Neural progenitor cell (in vitro differentiated cells): Measurements from ENCODE around the gene DBR1. TPM values are rescaled to one million over a fixed set of nuclear protein-coding genes. Genes with fewer than 3 reads are reported as not detected.

Source experiments
- DNase-seq: peaks from one replicate; pipeline ENCODE4 v3.0.0-alpha.2; 2016; ENCODE audit warnings: low spot score
- H2AFZ ChIP-seq: fragments of 200-600 bp; sonication (generic); replicated peaks from 2 replicates; pipeline ENCODE4 v1.6.1; 2016; ENCODE audit warnings: antibody characterized with exemption
- H3F3A ChIP-seq: fragments of 200-600 bp; sonication (generic); 2 replicates; pipeline ENCODE4 v1.6.1; 2016; ENCODE audit warnings: antibody characterized with exemption, low read depth
- H3K27ac ChIP-seq: fragments of 200-600 bp; sonication (generic); 2 replicates; pipeline ENCODE4 v1.5.1; 2016; ENCODE audit warnings: mild to moderate bottlenecking
- H3K27me3 ChIP-seq: fragments of 200-600 bp; sonication (generic); 2 replicates; pipeline ENCODE4 v1.6.1; 2016; ENCODE audit warnings: mild to moderate bottlenecking, moderate library complexity
- H3K36me3 ChIP-seq: fragments of 200-600 bp; sonication (generic); 2 replicates; pipeline ENCODE4 v1.5.1; 2016
- H3K4me1 ChIP-seq: fragments of 200-600 bp; sonication (generic); 2 replicates; pipeline ENCODE4 v1.6.1; 2016; ENCODE audit warnings: mixed run types
- H3K4me2 ChIP-seq: fragments of 200-600 bp; sonication (generic); 2 replicates; pipeline ENCODE4 v1.6.1; 2016
- H3K4me3 ChIP-seq: fragments of 200-600 bp; sonication (generic); 2 replicates; pipeline ENCODE4 v1.5.1; 2016
- H3K79me2 ChIP-seq: fragments of 200-600 bp; sonication (generic); 2 replicates; pipeline ENCODE4 v1.6.1; 2016; ENCODE audit warnings: low read depth
- H3K9ac ChIP-seq: fragments of 200-600 bp; sonication (generic); 2 replicates; pipeline ENCODE4 v1.6.1; 2016
- H3K9me3 ChIP-seq: fragments of 200-600 bp; sonication (generic); 2 replicates; pipeline ENCODE4 v1.5.1; 2016; ENCODE audit warnings: low read depth
- H4K20me1 ChIP-seq: fragments of 200-600 bp; sonication (generic); 2 replicates; pipeline ENCODE4 v1.6.1; 2016; ENCODE audit warnings: low read depth
- H3K27ac Mint-ChIP-seq: 3 replicates; pipeline ENCODE4 v1.8.0; 2021; ENCODE audit warnings: mixed read lengths
- H3K27me3 Mint-ChIP-seq: 2 replicates; pipeline ENCODE4 v1.8.0; 2022; ENCODE audit warnings: low read depth, mild to moderate bottlenecking, inconsistent platforms, moderate library complexity, mixed read lengths; ENCODE audit not compliant: insufficient read depth
- H3K36me3 Mint-ChIP-seq: 3 replicates; pipeline ENCODE4 v1.8.0; 2021; ENCODE audit warnings: mixed read lengths
- H3K4me1 Mint-ChIP-seq: 3 replicates; pipeline ENCODE4 v1.8.0; 2021; ENCODE audit warnings: mixed read lengths
- H3K4me3 Mint-ChIP-seq: 3 replicates; pipeline ENCODE4 v1.8.0; 2021; ENCODE audit warnings: mild to moderate bottlenecking, moderate library complexity, mixed read lengths
- H3K9me3 Mint-ChIP-seq: 3 replicates; pipeline ENCODE4 v1.8.0; 2020; ENCODE audit warnings: mixed read lengths
- CTCF ChIP-seq: fragments of 200-600 bp; sonication (generic); IDR thresholded peaks from 2 replicates; pipeline ENCODE4 v1.5.1; 2017; ENCODE audit warnings: antibody characterized with exemption, mild to moderate bottlenecking
- EZH2 ChIP-seq: fragments of 200-600 bp; sonication (generic); IDR thresholded peaks from 2 replicates; pipeline ENCODE4 v1.6.1; 2017; ENCODE audit warnings: antibody characterized with exemption, mild to moderate bottlenecking, moderate library complexity
- EZH2phosphoT487 ChIP-seq: fragments of 200-600 bp; sonication (generic); IDR thresholded peaks from 2 replicates; pipeline ENCODE4 v1.6.1; 2017; ENCODE audit warnings: antibody characterized with exemption
- total RNA-seq: library from RNA; depleted of rRNA; stranded (reverse); fragments of >200 nt; gene quantifications from 2 replicates; pipeline ENCODE4 v1.2.3, GENCODE V29; 2015; ENCODE audit warnings: low replicate concordance

Gene DBR1
- total RNA-seq, 1 donor from 2014 or later, result 32.1 TPM

- H2AFZ ChIP-seq, result no peak overlapping the region
- H3K27ac ChIP-seq, result no peak overlapping the region
- no peak overlapping the region for H3K4me3 ChIP-seq
- no peak overlapping the region for H3K9ac ChIP-seq
- H3K4me2 ChIP-seq, result no peak overlapping the region
- no peaks in the 10 kb centered on the region for H3K27me3 ChIP-seq
- Mint-ChIP-seq H3K9me3 (peaks cover 7% of the 10 kb centered on the region), H3K27me3 (no peaks in the 10 kb centered on the region), H3K4me3 (no peak overlapping the region), H3K4me1 (no peaks in the 10 kb centered on the region), H3K36me3 (no peaks in the 10 kb centered on the region), H3K27ac (no peak overlapping the region)
- no peaks in the 10 kb centered on the region for H3K79me2 ChIP-seq
- H3K9me3 ChIP-seq, result no peaks in the 10 kb centered on the region
- DNase-seq, result no peak
- H4K20me1 ChIP-seq, result no peaks in the 10 kb centered on the region
- no peaks in the 10 kb centered on the region for H3K36me3 ChIP-seq
- H3F3A ChIP-seq, result no peaks in the 10 kb centered on the region
- no peaks in the 10 kb centered on the region for H3K4me1 ChIP-seq
- TF ChIP-seq EZH2phosphoT487 (no peak), CTCF (no peak), EZH2 (no peak)
Observed at GRCh38 chr3:138140940-138141339, 33.8 kb downstream of the DBR1 start.

GRCh38 chr3:138139691-138140090, 35.0 kb downstream of the DBR1 start:
- H3K27ac Mint-ChIP-seq, result no peak overlapping the region
- Histone ChIP-seq H3K4me2 (no peak overlapping the region), H3K36me3 (no peaks in the 10 kb centered on the region), H3K9ac (no peak overlapping the region), H3K4me1 (no peaks in the 10 kb centered on the region), H4K20me1 (no peaks in the 10 kb centered on the region), H3K27me3 (no peaks in the 10 kb centered on the region), H3K9me3 (no peaks in the 10 kb centered on the region), H3F3A (no peaks in the 10 kb centered on the region), H3K79me2 (no peaks in the 10 kb centered on the region), H3K27ac (no peak overlapping the region), H3K4me3 (no peak overlapping the region), H2AFZ (no peak overlapping the region)
- peaks cover 7% of the 10 kb centered on the region for H3K9me3 Mint-ChIP-seq
- H3K36me3 Mint-ChIP-seq, result no peaks in the 10 kb centered on the region
- no peaks in the 10 kb centered on the region for H3K27me3 Mint-ChIP-seq
- H3K4me1 Mint-ChIP-seq, result no peaks in the 10 kb centered on the region
- no peak for DNase-seq
- no peak for TF ChIP-seq CTCF
- no peak for TF ChIP-seq EZH2
- no peak for TF ChIP-seq EZH2phosphoT487
- H3K4me3 Mint-ChIP-seq, result no peak overlapping the region

- H3K9ac ChIP-seq, result no peak overlapping the region
- no peak overlapping the region for H3K4me3 Mint-ChIP-seq
- H3K4me1 ChIP-seq, result no peaks in the 10 kb centered on the region
- no peaks in the 10 kb centered on the region for H3K9me3 ChIP-seq
- no peaks in the 10 kb centered on the region for H4K20me1 ChIP-seq
- TF ChIP-seq EZH2phosphoT487 (no peak), EZH2 (no peak), CTCF (no peak)
- H3K4me2 ChIP-seq, result no peak overlapping the region
- H3K27me3 ChIP-seq, result no peaks in the 10 kb centered on the region
- no peaks in the 10 kb centered on the region for H3K4me1 Mint-ChIP-seq
- H3K79me2 ChIP-seq, result no peaks in the 10 kb centered on the region
- no peaks in the 10 kb centered on the region for H3K27me3 Mint-ChIP-seq
- H2AFZ ChIP-seq, result no peak overlapping the region
- no peak for DNase-seq
- H3F3A ChIP-seq, result no peaks in the 10 kb centered on the region
- H3K4me3 ChIP-seq, result no peak overlapping the region
- no peaks in the 10 kb centered on the region for H3K36me3 ChIP-seq
- no peak overlapping the region for H3K27ac ChIP-seq
- no peaks in the 10 kb centered on the region for H3K9me3 Mint-ChIP-seq
- H3K27ac Mint-ChIP-seq, result no peak overlapping the region
- no peaks in the 10 kb centered on the region for H3K36me3 Mint-ChIP-seq
Observed at GRCh38 chr3:138137861-138138260, 36.9 kb downstream of the DBR1 start.

- no peak overlapping the region for H2AFZ ChIP-seq
- H3K4me2 ChIP-seq, result no peak overlapping the region
- H3K9ac ChIP-seq, result no peak overlapping the region
- no peak for DNase-seq
- no peaks in the 10 kb centered on the region for H3K36me3 ChIP-seq
- no peaks in the 10 kb centered on the region for H3K9me3 Mint-ChIP-seq
- no peaks in the 10 kb centered on the region for H3K27me3 Mint-ChIP-seq
- no peak overlapping the region for H3K4me3 ChIP-seq
- no peak overlapping the region for H3K4me3 Mint-ChIP-seq
- H3K9me3 ChIP-seq, result no peaks in the 10 kb centered on the region
- no peaks in the 10 kb centered on the region for H3K79me2 ChIP-seq
- H3K27ac ChIP-seq, result no peak overlapping the region
- no peaks in the 10 kb centered on the region for H3K27me3 ChIP-seq
- H4K20me1 ChIP-seq, result no peaks in the 10 kb centered on the region
- no peaks in the 10 kb centered on the region for H3K36me3 Mint-ChIP-seq
- no peaks in the 10 kb centered on the region for H3K4me1 ChIP-seq
- H3K4me1 Mint-ChIP-seq, result no peaks in the 10 kb centered on the region
- no peak for TF ChIP-seq EZH2
- no peak for TF ChIP-seq EZH2phosphoT487
- no peak for TF ChIP-seq CTCF
- H3F3A ChIP-seq, result no peaks in the 10 kb centered on the region
- H3K27ac Mint-ChIP-seq, result no peak overlapping the region
Observed at GRCh38 chr3:138136201-138136600, 38.5 kb downstream of the DBR1 start.
